Measurements from ENCODE around the gene SUSD6.
"Not testable (repeated sequence)": the region's sequence is repeated elsewhere in the genome, so short reads cannot be mapped to it uniquely, and the experiment has no call there.

The SUSD6 gene

GRCh38 chr14:69624136-69624535 lies 12.7 kb downstream of the SUSD6 start:
- no peak for DNase-seq (ENCODE audit: low read depth in 2 of 2)

DNA sequence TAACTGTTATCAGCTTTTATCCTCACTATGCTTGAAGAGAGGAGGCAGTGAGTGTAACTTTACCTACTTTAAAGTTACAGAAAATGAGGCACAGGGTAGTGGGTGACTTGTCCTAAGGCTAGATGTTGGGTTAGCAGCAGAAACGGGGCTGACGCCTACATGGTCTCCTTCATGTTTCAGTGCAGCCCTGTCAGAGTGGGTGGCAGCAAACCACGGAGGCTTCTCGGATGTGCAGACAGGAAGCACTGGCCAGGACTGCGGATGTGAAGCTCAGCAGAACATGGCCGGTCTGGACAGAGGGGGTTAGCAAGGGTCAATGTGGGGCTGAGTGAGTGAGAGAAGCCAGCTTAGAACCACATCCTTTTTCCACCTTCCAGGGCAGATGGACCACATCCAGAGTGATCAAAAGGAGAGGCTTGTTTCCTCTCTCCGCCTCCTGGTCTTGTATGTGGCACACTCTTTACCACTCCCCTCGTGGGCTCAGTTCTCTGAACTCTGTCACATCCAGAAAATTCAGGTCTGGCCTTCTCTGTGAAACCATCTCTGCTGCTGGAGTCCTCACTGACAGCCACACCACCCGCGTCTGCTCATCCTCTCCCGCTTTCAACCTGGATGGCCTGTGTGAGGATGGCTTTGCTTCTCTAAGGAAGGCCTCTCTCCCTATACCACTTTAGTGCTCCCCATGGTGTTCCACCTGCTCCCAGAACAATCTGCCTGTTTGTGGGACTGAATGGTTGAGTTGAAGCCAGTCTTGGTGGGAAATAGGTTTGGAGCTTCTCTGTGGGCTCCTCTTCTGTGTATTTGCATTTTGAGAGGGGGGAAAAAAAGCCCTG lies 14.1 kb downstream of the SUSD6 start:
- no peak for DNase-seq (ENCODE audit: low read depth in 2 of 2)

- no peak for DNase-seq (ENCODE audit: low read depth in 2 of 2)
These were observed 14.7 kb downstream of the SUSD6 start for GRCh38 chr14:69626132-69626500.

DNA sequence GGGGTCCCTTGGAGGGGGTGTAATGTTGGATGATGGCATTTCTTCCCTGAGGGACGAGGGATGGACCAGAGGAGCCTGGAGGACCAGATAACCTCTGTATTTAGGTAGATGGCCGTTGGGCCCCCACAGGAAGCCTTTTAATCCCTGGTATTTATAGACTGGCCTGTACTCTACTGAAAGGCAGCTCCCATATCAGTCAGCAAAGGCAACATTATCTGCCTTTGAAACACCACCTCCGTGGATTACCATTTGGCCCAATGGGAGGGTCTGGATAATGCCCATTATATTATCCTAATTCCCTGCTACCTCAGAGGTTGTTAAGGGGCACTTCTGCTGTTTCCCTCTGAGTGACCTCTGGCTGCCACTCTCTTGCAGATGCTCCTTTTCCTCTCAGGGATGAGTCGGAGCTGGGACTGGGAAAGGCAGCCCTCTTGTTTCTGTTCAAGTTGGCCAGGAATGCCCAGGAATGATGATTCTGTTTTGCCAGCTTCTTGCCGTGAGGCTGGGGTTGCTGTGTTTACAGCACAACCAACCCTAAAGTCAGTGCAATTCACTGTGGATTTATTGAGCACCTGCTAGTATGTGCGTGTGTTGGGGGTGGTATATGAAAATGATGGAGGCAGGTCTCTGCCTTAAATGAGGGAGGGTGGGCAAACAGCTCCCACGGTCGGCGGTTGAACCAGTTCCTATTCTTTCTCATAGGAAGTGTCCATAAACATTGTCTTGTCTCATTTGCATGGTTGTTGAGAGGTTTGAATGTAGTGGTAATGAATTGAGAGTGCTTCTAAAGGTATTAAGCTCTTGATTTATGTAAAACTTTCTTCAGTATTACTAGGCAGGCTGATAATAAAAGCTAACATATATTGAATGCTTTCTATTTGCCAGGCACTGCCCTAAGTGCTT lies 18.1 kb downstream of the SUSD6 start:
- DNase-seq (ENCODE audit: low read depth in 2 of 2): no peak

- no peak for DNase-seq (ENCODE audit: low read depth in 2 of 2)
These were observed 19.0 kb downstream of the SUSD6 start for GRCh38 chr14:69630360-69630759.

GRCh38 chr14:69631509-69631908 lies 20.1 kb downstream of the SUSD6 start:
- no peak for DNase-seq (ENCODE audit: low read depth in 2 of 2)

DNA sequence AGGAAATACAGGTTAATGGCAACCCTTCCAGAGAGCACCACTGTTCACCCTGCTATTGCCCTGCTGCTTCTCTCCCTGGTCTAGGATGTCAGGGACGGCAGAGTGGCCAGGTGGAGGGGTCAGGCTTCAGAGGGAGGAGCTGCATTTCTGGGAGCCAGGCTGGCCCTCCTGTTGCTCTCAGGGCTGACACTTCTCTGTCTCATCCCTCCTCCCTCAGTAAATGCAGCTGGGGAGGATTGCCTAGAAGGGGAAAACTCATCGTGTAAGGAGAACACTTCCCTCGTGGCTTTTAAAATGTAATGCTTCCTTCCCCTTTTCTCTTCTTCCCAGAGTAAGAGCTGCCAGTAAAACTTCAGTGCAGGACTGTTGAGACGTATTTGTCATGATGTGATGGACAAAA lies 20.8 kb downstream of the SUSD6 start:
- no peak for DNase-seq (ENCODE audit: low read depth in 2 of 2)

- DNase-seq (ENCODE audit: low read depth in 2 of 2): no peak
These were observed 21.3 kb downstream of the SUSD6 start for GRCh38 chr14:69632593-69633151.

DNA sequence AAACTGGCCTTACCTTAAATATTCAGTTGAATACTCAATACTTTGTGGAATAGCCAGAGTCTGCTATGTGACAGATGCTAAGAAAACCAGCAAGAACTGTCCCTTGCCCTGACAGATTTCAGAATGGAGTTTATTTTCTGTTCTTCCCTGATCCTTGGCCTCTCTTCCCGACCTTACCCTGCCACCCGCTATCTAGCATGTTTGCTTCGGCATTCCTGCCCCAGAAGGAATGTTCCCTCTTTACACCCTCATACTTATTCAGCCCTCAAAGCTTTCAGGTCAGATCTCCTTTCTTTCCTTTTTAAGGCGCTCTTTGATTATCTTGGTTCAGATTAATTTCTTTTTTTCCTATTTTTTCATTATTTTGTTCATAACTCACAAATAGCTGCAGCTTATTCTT lies 21.8 kb downstream of the SUSD6 start:
- DNase-seq (ENCODE audit: low read depth in 2 of 2): no peak

GRCh38 chr14:69635981-69636639 lies 24.7 kb downstream of the SUSD6 start:
- no peak for DNase-seq (ENCODE audit: low read depth in 2 of 2)

DNA sequence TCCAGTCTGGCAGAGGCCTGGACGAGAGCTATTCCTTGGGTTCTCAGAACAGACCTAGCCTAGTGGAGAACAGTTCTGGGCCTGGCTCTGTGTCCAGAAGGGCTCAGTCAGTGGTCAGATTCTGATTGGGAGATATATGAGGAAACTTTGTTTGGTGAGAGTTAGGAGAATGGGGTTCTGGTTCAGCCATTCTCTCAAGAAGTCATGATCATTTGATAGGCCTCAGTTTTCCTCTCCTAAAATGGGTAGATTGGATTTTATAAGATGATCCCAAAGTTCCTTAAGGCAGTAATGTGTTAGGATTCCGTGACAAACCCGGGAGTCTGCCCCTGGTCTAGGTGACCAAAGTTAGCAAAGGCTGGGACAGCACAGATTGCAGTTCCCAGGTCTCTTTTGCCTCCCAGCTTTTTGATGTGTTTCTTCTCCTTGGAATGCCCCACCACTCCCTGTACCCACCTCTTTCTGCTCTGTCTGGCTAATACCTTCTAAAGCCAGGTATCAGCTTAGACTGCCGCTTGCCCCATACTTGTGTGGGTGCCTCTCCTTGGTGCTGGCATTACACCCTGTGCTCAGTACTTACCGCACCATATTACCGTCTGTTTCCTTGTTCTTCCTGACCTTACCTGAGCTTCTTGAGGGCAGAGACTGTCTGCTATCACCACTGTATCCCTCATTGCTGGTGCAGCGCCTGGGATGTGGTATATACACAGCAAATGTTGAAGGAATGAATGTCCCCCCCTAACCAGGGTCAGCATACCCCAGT lies 25.5 kb downstream of the SUSD6 start:
- no peak for DNase-seq (ENCODE audit: low read depth in 2 of 2)

DNA sequence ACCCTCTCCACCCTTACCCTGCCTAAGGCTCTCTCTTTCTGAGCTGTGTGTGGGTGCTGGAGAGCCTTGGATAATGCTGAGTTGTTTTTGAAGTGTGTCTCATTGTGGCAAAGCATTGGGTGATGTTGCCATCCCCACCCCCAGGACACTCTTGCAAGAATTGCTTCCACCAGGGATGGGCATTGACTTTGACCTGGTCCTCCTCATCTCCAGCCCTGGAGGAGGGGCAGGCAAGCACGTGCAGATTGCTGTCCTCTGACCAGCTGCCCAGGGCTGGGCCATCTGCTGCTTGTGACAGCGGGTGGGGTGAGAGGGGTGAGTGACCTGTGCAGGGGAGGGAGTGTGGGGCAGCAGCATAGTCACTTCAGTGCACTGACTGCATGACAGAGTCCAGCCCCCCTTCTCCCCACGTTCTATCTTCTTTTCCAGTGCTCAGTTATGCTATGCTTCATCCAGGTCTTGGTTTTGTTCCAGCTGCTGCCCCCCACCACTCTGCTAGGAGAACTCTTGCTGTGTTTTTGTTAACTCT lies 26.2 kb downstream of the SUSD6 start:
- no peak for DNase-seq (ENCODE audit: low read depth in 2 of 2)

DNA sequence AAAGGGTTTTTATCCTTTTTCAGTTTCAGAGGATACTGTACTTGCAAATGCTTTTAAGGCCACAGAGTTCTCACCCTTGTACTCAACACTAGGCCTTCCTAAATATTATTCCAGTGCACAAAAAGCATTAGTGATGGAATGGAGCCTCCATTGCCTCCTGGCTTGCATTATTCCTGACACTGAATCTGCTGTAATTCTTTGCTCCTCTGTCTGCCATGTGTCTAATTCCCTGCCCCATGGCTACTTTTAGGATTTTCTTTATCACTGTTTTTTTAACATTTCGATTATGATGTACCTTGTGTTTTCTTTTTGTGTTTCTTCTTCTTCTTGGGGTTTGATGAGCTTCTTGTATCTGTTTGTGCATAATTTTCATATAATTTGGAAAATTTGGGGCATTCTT lies 29.5 kb downstream of the SUSD6 start:
- no peak for DNase-seq (ENCODE audit: low read depth in 2 of 2)

DNA sequence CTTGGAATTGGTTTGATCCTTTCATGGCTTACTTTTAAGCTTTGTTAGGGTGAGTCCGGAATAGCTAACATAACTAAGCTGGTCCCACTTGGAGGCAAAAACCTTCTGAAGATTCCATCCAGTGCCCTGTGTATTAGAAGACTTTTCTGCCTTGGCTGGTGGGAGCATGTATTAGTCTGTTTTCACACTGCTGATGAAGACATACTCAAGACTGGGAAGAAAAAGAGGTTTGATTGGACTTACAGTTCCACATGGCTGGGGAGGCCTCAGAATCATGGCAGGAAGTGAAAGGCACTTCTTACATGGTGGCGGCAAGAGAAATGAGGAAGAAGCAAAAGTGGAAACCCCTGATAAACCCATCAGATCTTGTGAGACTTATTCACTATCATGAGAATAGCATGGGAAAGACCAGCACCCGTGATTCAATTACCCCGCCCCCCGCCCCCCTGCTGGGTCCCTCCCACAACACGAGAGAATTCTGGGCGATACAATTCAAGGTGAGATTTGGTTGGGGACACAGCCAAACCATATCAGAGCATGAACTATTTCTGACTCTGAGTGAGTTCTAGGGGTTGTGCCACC lies 30.9 kb downstream of the SUSD6 start:
- DNase-seq (ENCODE audit: low read depth in 2 of 2): not testable (repeated sequence)

DNA sequence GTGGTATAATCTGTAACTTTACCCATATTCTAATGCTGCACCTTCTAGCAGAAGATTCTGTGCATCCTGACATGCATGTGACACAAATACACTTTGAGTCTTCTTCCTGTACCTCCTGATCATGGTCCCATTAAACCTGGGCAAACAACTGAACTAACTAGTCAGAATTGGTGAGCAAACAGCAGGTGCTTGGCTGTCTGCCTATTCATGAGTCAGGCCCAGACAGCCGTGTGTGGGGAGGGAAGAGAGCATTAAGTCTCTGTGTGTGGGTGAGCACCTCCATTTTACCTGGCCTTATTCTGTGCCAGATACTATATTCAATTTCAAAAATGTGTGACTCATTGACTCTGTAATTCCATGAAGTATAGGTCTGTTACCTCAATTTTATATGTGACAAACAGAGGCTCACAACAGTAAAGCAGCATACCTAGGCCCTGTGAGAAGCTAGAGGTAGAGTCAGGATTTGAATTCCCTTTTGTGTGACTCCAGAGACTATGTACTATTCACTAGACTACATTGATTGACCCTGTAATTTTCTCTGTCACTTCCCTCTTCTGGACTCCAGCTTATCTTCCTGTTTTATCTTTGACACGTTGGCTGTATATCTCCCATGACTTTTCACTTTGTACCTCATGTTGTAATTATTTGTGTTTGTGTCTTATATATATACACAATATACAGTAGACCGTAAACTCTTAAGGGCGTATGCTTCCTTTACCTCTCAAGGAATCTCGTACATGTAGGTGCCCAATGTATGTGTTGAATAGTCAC lies 32.2 kb downstream of the SUSD6 start:
- no peak for DNase-seq (ENCODE audit: low read depth in 2 of 2)

DNA sequence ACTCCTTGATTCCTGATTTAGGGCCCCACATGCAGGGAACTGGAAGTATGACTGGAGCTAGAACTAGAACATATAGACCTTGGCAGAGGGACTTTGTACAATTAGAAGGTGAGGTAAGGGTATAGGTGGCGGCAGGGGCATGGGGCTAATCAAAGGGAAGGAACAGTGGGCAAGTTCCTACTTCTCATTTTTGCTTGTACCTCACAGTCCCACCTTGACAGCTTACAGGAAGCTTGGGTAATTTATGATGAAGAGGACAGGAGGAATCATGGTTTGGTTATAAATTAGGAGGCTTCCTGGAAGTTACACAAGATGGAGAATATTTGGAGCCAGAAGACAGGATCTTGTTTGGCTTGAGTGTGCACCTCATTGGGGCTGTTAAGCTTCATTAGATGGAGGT lies 33.4 kb downstream of the SUSD6 start:
- DNase-seq (ENCODE audit: low read depth in 2 of 2): no peak

- no peak for DNase-seq (ENCODE audit: low read depth in 2 of 2)
These were observed 35.8 kb downstream of the SUSD6 start for GRCh38 chr14:69647213-69647612.

DNA sequence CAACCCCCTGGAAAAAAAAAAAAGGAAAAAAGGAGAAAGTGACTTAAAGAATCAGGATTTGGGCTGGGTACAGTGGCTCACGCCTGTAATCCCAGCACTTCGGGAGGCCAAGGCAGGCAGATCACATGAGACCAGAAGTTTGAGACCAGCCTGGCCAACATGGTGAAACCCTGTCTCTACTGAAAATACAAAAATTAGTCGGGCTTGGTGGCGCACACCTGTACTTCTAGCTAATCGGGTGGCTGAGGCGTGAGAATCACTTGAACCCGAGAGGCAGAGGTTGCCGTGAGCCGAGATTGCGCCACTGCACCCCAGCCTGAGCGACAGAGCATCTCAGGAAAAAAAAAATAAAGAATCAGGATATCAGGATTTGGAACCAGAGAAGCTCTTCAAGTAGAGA lies 36.2 kb downstream of the SUSD6 start:
- not testable (repeated sequence) for DNase-seq (ENCODE audit: low read depth in 2 of 2)

DNA sequence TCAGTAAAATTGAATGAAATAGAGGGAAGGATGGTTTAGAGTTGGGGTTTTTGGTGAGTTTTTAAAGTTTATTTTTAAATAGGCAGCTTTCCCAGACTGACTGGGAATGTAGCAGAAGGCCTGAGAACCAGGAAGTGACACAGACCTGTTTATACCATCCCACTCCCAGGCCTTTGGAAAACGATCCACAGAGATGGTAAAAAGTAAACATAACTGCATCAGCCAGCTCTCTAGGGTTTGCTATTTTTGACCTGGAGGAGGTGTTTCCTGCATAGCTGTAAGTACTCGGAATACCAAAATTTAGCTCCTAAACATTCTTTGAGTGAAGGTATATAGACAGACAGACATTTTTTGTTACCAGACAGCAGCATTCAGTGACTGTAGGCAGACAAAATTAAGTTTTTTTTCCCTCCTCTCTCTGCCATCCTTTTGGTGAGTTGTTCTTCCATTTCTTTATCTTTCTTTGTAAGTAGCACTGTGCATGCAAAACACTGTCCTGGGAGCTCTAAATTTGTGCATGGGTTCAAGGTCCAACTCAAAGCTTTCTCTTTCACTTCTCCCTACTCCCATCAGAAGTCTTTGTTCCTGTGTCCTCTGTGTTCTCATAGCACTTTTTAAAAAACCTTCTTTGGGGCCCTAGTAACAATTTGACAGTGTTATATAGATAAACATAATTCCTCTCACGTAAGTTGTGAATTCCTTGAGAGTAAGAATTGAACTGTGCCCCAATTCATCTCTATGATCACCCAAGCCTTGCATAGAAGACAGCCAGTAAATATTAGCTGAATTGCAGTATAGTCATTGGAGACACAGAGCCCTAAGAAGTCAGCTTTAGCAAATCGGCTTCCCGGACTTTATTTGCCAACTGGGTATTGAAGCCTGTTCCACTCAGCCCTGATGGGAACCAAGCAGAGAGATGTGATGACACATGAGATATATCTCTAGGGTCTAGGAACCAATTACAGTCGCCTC lies 37.4 kb downstream of the SUSD6 start:
- no peak for DNase-seq (ENCODE audit: low read depth in 2 of 2)
